Hindlimb muscle (tissue), 1 donor: ENCODE data around the gene MRPL2. TPM values are rescaled to one million over a fixed set of nuclear protein-coding genes. Genes with fewer than 3 reads are reported as not detected.

Experiments used
- DNase-seq: peaks from one replicate; pipeline ENCODE4 v3.0.0-alpha.2; 2013
- polyA plus RNA-seq: library from polyadenylated mRNA; unstranded; fragments of 120-200 nt; gene quantifications from one replicate; pipeline ENCODE4 v1.2.1, GENCODE V29; 2013; ENCODE audit not compliant: insufficient read length

MRPL2 gene
- polyA plus RNA-seq, 1 donor = 45.6 TPM

DNA sequence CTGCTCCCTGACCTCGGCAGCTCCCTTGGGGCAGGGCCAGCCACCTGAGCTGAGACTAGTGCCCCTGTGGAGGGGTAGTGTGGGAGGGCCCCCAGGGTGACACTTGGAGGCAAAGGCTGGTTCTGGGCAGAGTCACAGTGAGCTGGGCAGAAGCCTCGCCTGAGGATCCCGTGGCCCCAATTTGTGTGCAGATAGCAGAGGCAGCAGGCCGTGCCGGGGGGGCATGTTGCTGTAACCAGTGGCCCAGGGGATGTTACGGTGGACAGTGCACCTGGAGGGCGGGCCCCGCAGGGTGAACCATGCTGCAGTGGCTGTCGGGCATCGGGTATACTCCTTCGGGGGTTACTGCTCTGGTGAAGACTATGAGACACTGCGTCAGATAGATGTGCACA, 42.3 kb downstream of the MRPL2 start:
- DNase-seq = no peak

- DNase-seq = no peak
These were observed 42.9 kb downstream of the MRPL2 start for GRCh38 chr6:43016176-43016942.

GRCh38 chr6:43014434-43014909, 44.8 kb downstream of the MRPL2 start:
- peak; percentile 42 for DNase-seq

DNA sequence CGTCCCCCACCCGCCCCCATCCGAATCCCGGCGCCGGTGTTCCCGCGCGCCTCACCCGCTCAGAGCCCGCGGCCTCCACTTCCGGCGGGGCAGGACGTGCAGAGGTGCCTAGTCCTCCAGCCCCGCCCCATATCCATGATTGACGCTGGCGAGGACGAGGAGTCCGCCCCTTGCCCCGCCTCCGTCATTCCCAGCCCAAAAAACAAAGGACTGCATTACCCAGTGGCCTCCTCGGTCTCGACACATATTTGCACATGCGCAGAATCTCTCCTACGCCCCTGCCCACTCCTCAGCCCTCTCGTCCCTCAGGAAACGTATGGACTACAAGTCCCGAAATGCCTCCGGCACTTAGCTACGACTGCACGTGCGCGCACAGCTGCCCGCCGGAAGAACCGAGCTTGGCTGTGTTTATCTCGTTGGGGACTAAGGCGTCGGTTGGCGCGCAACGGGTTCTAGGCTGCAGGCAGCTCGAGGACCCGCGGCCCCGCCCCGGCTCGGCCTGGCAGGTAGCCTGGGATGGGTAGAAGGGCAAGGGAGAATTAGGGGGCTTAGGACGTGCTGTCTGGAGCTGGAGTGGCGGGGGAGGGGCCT, 45.3 kb downstream of the MRPL2 start, which contains the start of the genes KLHDC3 and MEA1:
TSS of gene KLHDC3 (plus strand) at position 407 of the 591 bp plus-strand sequence. CDS start 2,944 bp downstream, outside the sequence.
TSS of gene MEA1 (minus strand) at position 104 of the 591 bp plus-strand sequence. CDS start 133 bp downstream, outside the sequence.
- DNase-seq = peak; percentile 99

GRCh38 chr6:43013097-43013842, 46.0 kb downstream of the MRPL2 start:
- DNase-seq = no peak

DNA sequence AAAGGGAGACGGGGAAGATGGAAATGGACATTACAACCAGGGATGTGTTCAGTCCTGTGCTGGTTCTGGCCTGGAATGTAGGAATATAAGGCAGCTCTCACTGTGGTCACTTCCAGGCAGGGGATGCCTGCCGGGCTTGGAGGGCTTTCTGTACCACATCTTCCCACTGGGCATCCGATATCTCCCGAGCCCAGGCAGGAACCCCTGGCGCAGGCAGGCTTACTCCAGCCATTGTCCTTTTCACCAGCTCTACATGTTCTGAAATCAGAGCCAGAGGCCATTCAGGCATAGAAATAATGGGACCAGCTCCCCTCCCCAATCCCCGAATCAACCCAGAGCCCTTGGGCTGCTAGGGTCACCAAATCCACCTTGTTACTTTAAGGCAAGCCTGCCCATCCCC, 46.9 kb downstream of the MRPL2 start:
- DNase-seq = no peak

GRCh38 chr6:43011207-43011606, 48.0 kb downstream of the MRPL2 start:
- DNase-seq = no peak

GRCh38 chr6:43009124-43009523, 50.1 kb downstream of the MRPL2 start:
- DNase-seq = no peak

DNA sequence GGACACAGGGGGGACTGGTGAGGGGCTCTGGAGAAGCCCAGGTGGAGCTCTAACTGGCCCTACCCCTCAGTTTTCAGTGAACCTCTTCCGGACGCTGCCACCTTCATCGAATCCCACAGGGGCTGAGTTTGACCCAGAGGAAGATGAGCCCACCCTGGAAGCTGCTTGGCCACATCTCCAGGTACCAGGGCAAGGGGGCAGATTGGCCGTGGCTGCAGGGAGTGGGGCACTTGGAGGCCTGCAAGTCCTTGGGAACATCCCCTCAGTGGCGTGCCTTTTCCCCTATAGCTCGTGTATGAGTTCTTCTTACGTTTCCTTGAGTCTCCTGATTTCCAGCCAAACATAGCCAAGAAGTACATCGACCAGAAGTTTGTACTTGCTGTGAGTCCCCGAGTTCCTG, 52.1 kb downstream of the MRPL2 start:
- DNase-seq = no peak

DNA sequence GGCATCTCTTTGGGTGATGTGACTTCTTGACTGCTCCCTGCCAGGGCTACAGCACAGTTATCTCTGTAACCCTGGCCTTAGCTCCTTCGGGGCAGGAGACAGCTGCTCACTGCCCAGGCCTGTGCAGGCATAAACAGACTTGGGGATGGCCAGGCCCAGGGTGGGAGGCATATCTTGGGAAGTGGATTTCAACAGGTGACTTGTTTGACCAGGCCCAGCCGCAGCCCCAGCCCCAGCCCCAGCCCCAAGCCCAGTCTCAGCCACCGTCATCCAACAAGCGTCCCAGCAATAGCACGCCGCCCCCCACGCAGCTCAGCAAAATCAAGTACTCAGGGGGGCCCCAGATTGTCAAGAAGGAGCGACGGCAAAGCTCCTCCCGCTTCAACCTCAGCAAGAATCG, 53.0 kb downstream of the MRPL2 start:
- no peak for DNase-seq

DNA sequence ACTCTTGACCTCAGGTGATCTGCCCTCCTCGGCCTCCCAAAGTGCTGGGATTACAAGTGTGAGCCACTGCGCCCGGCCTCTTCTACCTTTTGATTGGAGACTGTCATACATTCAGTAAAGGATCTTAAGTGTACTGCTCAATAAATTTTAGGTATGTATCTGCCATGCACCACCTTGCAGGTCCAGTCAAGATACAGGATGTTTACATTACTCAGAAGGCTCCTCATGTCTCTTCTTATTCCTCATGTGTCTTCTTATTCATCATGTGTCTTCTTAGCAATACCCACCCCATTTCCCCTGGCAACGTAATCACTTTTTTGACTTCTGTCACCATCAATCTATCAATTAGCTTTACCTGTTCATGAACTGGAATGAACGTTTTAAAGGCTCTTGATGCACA, 53.4 kb downstream of the MRPL2 start:
- DNase-seq = no peak

Other genes starting within 250 kb of the MRPL2 start
- 71.8 TPM for gene RPL7L1, start 179.8 kb downstream of the MRPL2 start, polyA plus RNA-seq
- gene PTCRA, start 143.4 kb downstream of the MRPL2 start, polyA plus RNA-seq = not detected
- gene CNPY3, start 130.0 kb downstream of the MRPL2 start, polyA plus RNA-seq = 29.5 TPM
- gene GNMT, start 98.7 kb downstream of the MRPL2 start, polyA plus RNA-seq = 0.49 TPM
- gene PEX6, start 80.3 kb downstream of the MRPL2 start, polyA plus RNA-seq = 20.9 TPM
- 47.7 TPM for gene PPP2R5D, start 74.9 kb downstream of the MRPL2 start, polyA plus RNA-seq
- gene MEA1, start 45.5 kb downstream of the MRPL2 start, polyA plus RNA-seq = 38.2 TPM
- 245 TPM for gene KLHDC3, start 45.2 kb downstream of the MRPL2 start, polyA plus RNA-seq
- gene RRP36, start 37.8 kb downstream of the MRPL2 start, polyA plus RNA-seq = 43.6 TPM
- gene CUL7, start 5.6 kb downstream of the MRPL2 start, polyA plus RNA-seq = 52.6 TPM
- 28.5 TPM for gene KLC4, start 197 bp upstream of the MRPL2 start, polyA plus RNA-seq
- gene PTK7, start 16.9 kb upstream of the MRPL2 start, polyA plus RNA-seq = 53.6 TPM
- gene SRF, start 111.8 kb upstream of the MRPL2 start, polyA plus RNA-seq = 48.6 TPM
- 20.2 TPM for gene CUL9, start 122.8 kb upstream of the MRPL2 start, polyA plus RNA-seq
- 20.3 TPM for gene DNPH1, start 170.0 kb upstream of the MRPL2 start, polyA plus RNA-seq
- gene TTBK1, start 184.0 kb upstream of the MRPL2 start, polyA plus RNA-seq = 0.10 TPM
- not detected for gene SLC22A7, start 238.8 kb upstream of the MRPL2 start, polyA plus RNA-seq
- gene CRIP3, start 249.4 kb upstream of the MRPL2 start, polyA plus RNA-seq = 2.1 TPM